Smooth muscle cell (in vitro differentiated cells): Measurements from ENCODE around the gene AJAP1. TPM values are rescaled to one million over a fixed set of nuclear protein-coding genes. Genes with fewer than 3 reads are reported as not detected.

Experiments used
- DNase-seq: peaks from one replicate; lab custom pipeline; 2025; ENCODE audit not compliant: unreplicated experiment; lab: John Stamatoyannopoulos, UW
- H2AFZ ChIP-seq: fragments of 200-600 bp; sonication (generic); 2 replicates; pipeline ENCODE4 v1.6.0; 2016; ENCODE audit warnings: antibody characterized with exemption, low read depth, mild to moderate bottlenecking
- H3F3A ChIP-seq: fragments of 200-600 bp; sonication (generic); 2 replicates; pipeline ENCODE4 v1.6.0; 2017; ENCODE audit warnings: antibody characterized with exemption, low read depth
- H3K27ac ChIP-seq: fragments of 200-600 bp; sonication (generic); 2 replicates; pipeline ENCODE4 v1.5.1; 2016; ENCODE audit warnings: low read depth, mild to moderate bottlenecking
- H3K27me3 ChIP-seq: fragments of 200-600 bp; sonication (generic); 2 replicates; pipeline ENCODE4 v1.6.1; 2016; ENCODE audit warnings: low read depth, mild to moderate bottlenecking
- H3K36me3 ChIP-seq: fragments of 200-600 bp; sonication (generic); 2 replicates; pipeline ENCODE4 v1.5.1; 2016; ENCODE audit warnings: low read depth
- H3K4me1 ChIP-seq: fragments of 200-600 bp; sonication (generic); 2 replicates; pipeline ENCODE4 v1.5.1; 2016; ENCODE audit warnings: low read depth
- H3K4me2 ChIP-seq: fragments of 200-600 bp; sonication (generic); 2 replicates; pipeline ENCODE4 v1.6.0; 2016; ENCODE audit warnings: mild to moderate bottlenecking
- H3K4me3 ChIP-seq: fragments of 200-600 bp; sonication (generic); 2 replicates; pipeline ENCODE4 v1.5.1; 2016; ENCODE audit warnings: mild to moderate bottlenecking
- H3K79me2 ChIP-seq: fragments of 200-600 bp; sonication (generic); 2 replicates; pipeline ENCODE4 v1.6.0; 2016; ENCODE audit warnings: low read depth, mild to moderate bottlenecking
- H3K9ac ChIP-seq: fragments of 200-600 bp; sonication (generic); 2 replicates; pipeline ENCODE4 v1.6.0; 2016; ENCODE audit warnings: low read depth
- H3K9me3 ChIP-seq: fragments of 200-600 bp; sonication (generic); replicated peaks from 2 replicates; pipeline ENCODE4 v1.5.1; 2016; ENCODE audit warnings: low read depth
- H4K20me1 ChIP-seq: fragments of 200-600 bp; sonication (generic); 2 replicates; pipeline ENCODE4 v1.6.0; 2016; ENCODE audit warnings: low read depth
- CTCF ChIP-seq: fragments of 200-600 bp; sonication (generic); IDR thresholded peaks from 2 replicates; pipeline ENCODE4 v1.5.1; 2017; ENCODE audit warnings: borderline replicate concordance, mild to moderate bottlenecking, antibody characterized with exemption; ENCODE audit not compliant: insufficient read depth, poor library complexity, severe bottlenecking
- WGBS: methylation state at CpG from one replicate; pipeline ENCODE4 v1.1.7; 2016; ENCODE audit warnings: low lambda C conversion rate; 5-methylcytosine and 5-hydroxymethylcytosine counted together
- polyA plus RNA-seq: library from polyadenylated mRNA; unstranded; fragments of >200 nt; fragmentation: Nextera tagmentation; extraction: Ambion mirVana; gene quantifications from 2 replicates; pipeline ENCODE4 v1.2.1, GENCODE V29; 2016
- total RNA-seq: library from RNA; depleted of rRNA; stranded (reverse); fragments of >200 nt; gene quantifications from 2 replicates; pipeline ENCODE4 v1.2.3, GENCODE V29; 2014

AJAP1 gene
- total and polyA plus RNA-seq, 2 experiments from 2014 or later: 0.10 to 0.58 TPM

- Histone ChIP-seq H3K36me3 (no peaks in the 10 kb centered on the region), H3K4me1 (no peaks in the 10 kb centered on the region)
- WGBS: 80% methylated on average over 14 of the region's 14 CpGs
These were observed 146.9 kb downstream of the AJAP1 start for GRCh38 chr1:4801192-4801924.

GRCh38 chr1:4802024-4802423 lies 147.6 kb downstream of the AJAP1 start:
- Histone ChIP-seq H3K4me1 (no peaks in the 10 kb centered on the region), H3K36me3 (no peaks in the 10 kb centered on the region), H3F3A (no peaks in the 10 kb centered on the region), H3K9ac (no peak overlapping the region), H3K27ac (no peak overlapping the region), H3K79me2 (no peaks in the 10 kb centered on the region), H3K4me2 (no peak overlapping the region), H3K4me3 (no peak overlapping the region), H2AFZ (no peak overlapping the region), H3K27me3 (no peaks in the 10 kb centered on the region), H3K9me3 (no peaks in the 10 kb centered on the region), H4K20me1 (no peaks in the 10 kb centered on the region)
- WGBS: 95% methylated on average over 6 of the region's 6 CpGs
- TF ChIP-seq CTCF: no peak
- DNase-seq: no peak

More at GRCh38 chr1:4801192-4801924, 146.9 kb downstream of the AJAP1 start:
- H3K9ac ChIP-seq: no peak overlapping the region
- no peak overlapping the region for H3K4me2 ChIP-seq
- no peak overlapping the region for H2AFZ ChIP-seq
- no peaks in the 10 kb centered on the region for H3F3A ChIP-seq
- DNase-seq: no peak
- no peak overlapping the region for H3K4me3 ChIP-seq
- no peaks in the 10 kb centered on the region for H3K79me2 ChIP-seq
- TF ChIP-seq CTCF: no peak
- no peaks in the 10 kb centered on the region for H3K27me3 ChIP-seq
- no peaks in the 10 kb centered on the region for H4K20me1 ChIP-seq
- no peak overlapping the region for H3K27ac ChIP-seq
- H3K9me3 ChIP-seq: no peaks in the 10 kb centered on the region

- no peaks in the 10 kb centered on the region for H3F3A ChIP-seq
- no peaks in the 10 kb centered on the region for H3K36me3 ChIP-seq
- no peaks in the 10 kb centered on the region for H4K20me1 ChIP-seq
- no peak overlapping the region for H2AFZ ChIP-seq
- H3K27me3 ChIP-seq: no peaks in the 10 kb centered on the region
- TF ChIP-seq CTCF: no peak
- H3K9ac ChIP-seq: no peak overlapping the region
- no peak overlapping the region for H3K4me2 ChIP-seq
- DNase-seq: no peak
- H3K9me3 ChIP-seq: no peaks in the 10 kb centered on the region
- no peak overlapping the region for H3K4me3 ChIP-seq
- no peaks in the 10 kb centered on the region for H3K4me1 ChIP-seq
- no peaks in the 10 kb centered on the region for H3K79me2 ChIP-seq
- H3K27ac ChIP-seq: no peak overlapping the region
These were observed 148.9 kb downstream of the AJAP1 start for GRCh38 chr1:4803335-4803734.

GRCh38 chr1:4805987-4806386 lies 151.6 kb downstream of the AJAP1 start:
- no peaks in the 10 kb centered on the region for H3K4me1 ChIP-seq
- H4K20me1 ChIP-seq: no peaks in the 10 kb centered on the region
- H3K36me3 ChIP-seq: no peaks in the 10 kb centered on the region
- no peak for DNase-seq
- no peak overlapping the region for H3K4me3 ChIP-seq
- H3K9ac ChIP-seq: no peak overlapping the region
- TF ChIP-seq CTCF: no peak
- no peaks in the 10 kb centered on the region for H3K79me2 ChIP-seq
- WGBS: 4% methylated on average over 2 of the region's 2 CpGs
- no peak overlapping the region for H3K27ac ChIP-seq
- no peaks in the 10 kb centered on the region for H3F3A ChIP-seq
- no peak overlapping the region for H3K4me2 ChIP-seq
- H2AFZ ChIP-seq: no peak overlapping the region
- no peaks in the 10 kb centered on the region for H3K9me3 ChIP-seq
- H3K27me3 ChIP-seq: no peaks in the 10 kb centered on the region
